OCI-LY1 (cell line): ENCODE measurements around the gene CEP85L.

Source experiments
- H2AFZ ChIP-seq: fragments of 200-600 bp; sonication (generic), shearing (Covaris generic); 2 replicates; pipeline ENCODE4 v1.6.0; 2014; ENCODE audit warnings: antibody characterized with exemption, mild to moderate bottlenecking, low read length
- H3F3A ChIP-seq: fragments of 200-600 bp; sonication (generic), shearing (Covaris generic); 2 replicates; pipeline ENCODE4 v1.6.0; 2014; ENCODE audit warnings: mild to moderate bottlenecking, antibody characterized with exemption, low read length, moderate library complexity; ENCODE audit not compliant: insufficient read depth
- H3K27ac ChIP-seq: fragments of 200-600 bp; sonication (generic); 2 replicates; pipeline ENCODE4 v1.5.1; 2014; ENCODE audit warnings: low read length, mixed run types, mild to moderate bottlenecking, low read depth; ENCODE audit not compliant: poor library complexity, severe bottlenecking
- H3K27me3 ChIP-seq: fragments of 200-600 bp; sonication (generic); 2 replicates; pipeline ENCODE4 v1.6.0; 2014; ENCODE audit warnings: antibody characterized with exemption, mild to moderate bottlenecking, low read length, moderate library complexity; ENCODE audit not compliant: insufficient read depth
- H3K36me3 ChIP-seq: fragments of 200-600 bp; sonication (generic); 2 replicates; pipeline ENCODE4 v1.6.1; 2014; ENCODE audit warnings: mild to moderate bottlenecking, antibody characterized with exemption, low read length, moderate library complexity, mixed read lengths; ENCODE audit not compliant: insufficient read depth
- H3K4me1 ChIP-seq: fragments of 200-600 bp; sonication (generic); 2 replicates; pipeline ENCODE4 v1.5.1; 2014; ENCODE audit warnings: mild to moderate bottlenecking, low read length, moderate library complexity; ENCODE audit not compliant: insufficient read depth, severe bottlenecking
- H3K4me2 ChIP-seq: fragments of 200-600 bp; sonication (generic), shearing (Covaris generic); 2 replicates; pipeline ENCODE4 v1.6.1; 2014; ENCODE audit warnings: low read length
- H3K4me3 ChIP-seq: fragments of 200-600 bp; sonication (generic); 2 replicates; pipeline ENCODE4 v1.5.1; 2014; ENCODE audit warnings: low read length, low read depth, mild to moderate bottlenecking, mixed read lengths; ENCODE audit not compliant: poor library complexity, severe bottlenecking
- H3K79me2 ChIP-seq: fragments of 200-600 bp; shearing (Covaris generic); 2 replicates; pipeline ENCODE4 v1.6.1; 2016; ENCODE audit warnings: mixed run types, low read length, mixed read lengths; ENCODE audit not compliant: insufficient read depth
- H3K9ac ChIP-seq: fragments of 200-600 bp; sonication (generic), shearing (Covaris generic); 2 replicates; pipeline ENCODE4 v1.6.1; 2014; ENCODE audit warnings: mild to moderate bottlenecking, low read length, mixed read lengths
- H3K9me2 ChIP-seq: fragments of 200-600 bp; sonication (generic), shearing (Covaris generic); 2 replicates; pipeline ENCODE4 v1.6.1; 2014; ENCODE audit warnings: low read depth, mild to moderate bottlenecking, low read length, mixed read lengths
- H3K9me3 ChIP-seq: fragments of 200-600 bp; shearing (Covaris generic); 2 replicates; pipeline ENCODE4 v1.6.1; 2014; ENCODE audit warnings: low read length, mixed read lengths
- H4K20me1 ChIP-seq: fragments of 200-600 bp; sonication (generic), shearing (Covaris generic); 2 replicates; pipeline ENCODE4 v1.6.0; 2016; ENCODE audit warnings: mild to moderate bottlenecking, low read length; ENCODE audit not compliant: insufficient read depth
- CTCF ChIP-seq: fragments of 200-600 bp; sonication (generic), shearing (Covaris generic); IDR thresholded peaks from 2 replicates; pipeline ENCODE4 v1.5.1; 2017; ENCODE audit warnings: mild to moderate bottlenecking, antibody characterized with exemption, low read length, moderate library complexity, mixed read lengths
- EZH2 ChIP-seq: fragments of 200-600 bp; sonication (generic), shearing (Covaris generic); IDR thresholded peaks from 2 replicates; pipeline ENCODE4 v1.8.0; 2017; ENCODE audit warnings: borderline replicate concordance, mixed run types, mild to moderate bottlenecking, antibody characterized with exemption, low read length, moderate library complexity, mixed read lengths

CEP85L gene

GRCh38 chr6:118506071-118506638, 145.2 kb downstream of the CEP85L start:
- Histone ChIP-seq H3K9ac (no peak overlapping the region), H3K9me2 (no peaks in the 10 kb centered on the region), H4K20me1 (no peaks in the 10 kb centered on the region), H3K27ac (no peak overlapping the region), H3K4me2 (no peak overlapping the region), H3K27me3 (no peaks in the 10 kb centered on the region), H3K4me1 (peaks cover 6% of the 10 kb centered on the region), H3K9me3 (no peaks in the 10 kb centered on the region), H2AFZ (no peak overlapping the region), H3K36me3 (no peaks in the 10 kb centered on the region), H3F3A (no peaks in the 10 kb centered on the region), H3K79me2 (no peaks in the 10 kb centered on the region), H3K4me3 (no peak overlapping the region)
- TF ChIP-seq EZH2: no peak
- no peak for TF ChIP-seq CTCF

- H3K36me3 ChIP-seq: no peaks in the 10 kb centered on the region
- H3K27ac ChIP-seq: no peak overlapping the region
- H3K9ac ChIP-seq: no peak overlapping the region
- H3K27me3 ChIP-seq: no peaks in the 10 kb centered on the region
- H3K9me3 ChIP-seq: no peaks in the 10 kb centered on the region
- no peak for TF ChIP-seq EZH2
- TF ChIP-seq CTCF: no peak
- no peaks in the 10 kb centered on the region for H3F3A ChIP-seq
- H3K79me2 ChIP-seq: no peaks in the 10 kb centered on the region
- H3K4me1 ChIP-seq: peaks cover 6% of the 10 kb centered on the region
- H3K4me3 ChIP-seq: no peak overlapping the region
- no peak overlapping the region for H3K4me2 ChIP-seq
- H2AFZ ChIP-seq: no peak overlapping the region
- no peaks in the 10 kb centered on the region for H4K20me1 ChIP-seq
- no peaks in the 10 kb centered on the region for H3K9me2 ChIP-seq
Measured at GRCh38 chr6:118505656-118506055, 145.7 kb downstream of the CEP85L start.

GRCh38 chr6:118504611-118505010, 146.8 kb downstream of the CEP85L start:
- H3K9me3 ChIP-seq: no peaks in the 10 kb centered on the region
- no peaks in the 10 kb centered on the region for H3K79me2 ChIP-seq
- no peak overlapping the region for H2AFZ ChIP-seq
- no peak overlapping the region for H3K27ac ChIP-seq
- H3F3A ChIP-seq: no peaks in the 10 kb centered on the region
- TF ChIP-seq EZH2: no peak
- no peak for TF ChIP-seq CTCF
- H3K9ac ChIP-seq: no peak overlapping the region
- no peaks in the 10 kb centered on the region for H3K27me3 ChIP-seq
- H3K9me2 ChIP-seq: no peaks in the 10 kb centered on the region
- H3K4me1 ChIP-seq: peaks cover 6% of the 10 kb centered on the region
- H3K4me2 ChIP-seq: no peak overlapping the region
- no peak overlapping the region for H3K4me3 ChIP-seq
- H4K20me1 ChIP-seq: no peaks in the 10 kb centered on the region
- no peaks in the 10 kb centered on the region for H3K36me3 ChIP-seq
